ENCODE data around the gene BICC1.

Gene BICC1

GRCh38 chr10:58701405-58702135 lies 188.9 kb downstream of the BICC1 start:
- TF ChIP-seq TAF1 (IDR thresholded peaks at IDR 0.05; ENCODE audit: borderline replicate concordance, insufficient read depth, low read length), result no peak
- no peak for TF ChIP-seq SIN3A (IDR thresholded peaks at IDR 0.05; ENCODE audit: borderline replicate concordance, insufficient read depth, low read length)

GRCh38 chr10:58704226-58704625 lies 191.6 kb downstream of the BICC1 start:
- TF ChIP-seq REST (IDR thresholded peaks at IDR 0.05; ENCODE audit: insufficient read depth in 1 of 2, low read depth in 2 of 2, low read length in 2 of 2) (no peak), TAF1 (IDR thresholded peaks at IDR 0.05; ENCODE audit: borderline replicate concordance, insufficient read depth, low read length) (no peak), POLR2AphosphoS5 (IDR thresholded peaks at IDR 0.05; ENCODE audit: low read depth, low read length) (no peak), SIN3A (IDR thresholded peaks at IDR 0.05; ENCODE audit: borderline replicate concordance, insufficient read depth, low read length) (no peak), FOXP2 (optimal IDR thresholded peaks at IDR 0.05; ENCODE audit: borderline replicate concordance, extremely low read depth, extremely low read length, insufficient read depth) (no peak)

GRCh38 chr10:58704671-58705141 lies 192.0 kb downstream of the BICC1 start:
- no peak for TF ChIP-seq REST (IDR thresholded peaks at IDR 0.05; ENCODE audit: insufficient read depth in 1 of 2, low read depth in 2 of 2, low read length in 2 of 2)
- TF ChIP-seq POLR2AphosphoS5 (IDR thresholded peaks at IDR 0.05; ENCODE audit: low read depth, low read length), result no peak
- no peak for TF ChIP-seq FOXP2 (optimal IDR thresholded peaks at IDR 0.05; ENCODE audit: borderline replicate concordance, extremely low read depth, extremely low read length, insufficient read depth)
- TF ChIP-seq TAF1 (IDR thresholded peaks at IDR 0.05; ENCODE audit: borderline replicate concordance, insufficient read depth, low read length), result no peak
- no peak for TF ChIP-seq SIN3A (IDR thresholded peaks at IDR 0.05; ENCODE audit: borderline replicate concordance, insufficient read depth, low read length)

- TF ChIP-seq POLR2AphosphoS5 (IDR thresholded peaks at IDR 0.05; ENCODE audit: low read depth, low read length), result no peak
- no peak for TF ChIP-seq FOXP2 (optimal IDR thresholded peaks at IDR 0.05; ENCODE audit: borderline replicate concordance, extremely low read depth, extremely low read length, insufficient read depth)
- TF ChIP-seq REST (IDR thresholded peaks at IDR 0.05; ENCODE audit: insufficient read depth in 1 of 2, low read depth in 2 of 2, low read length in 2 of 2), result no peak
- TF ChIP-seq TAF1 (IDR thresholded peaks at IDR 0.05; ENCODE audit: borderline replicate concordance, insufficient read depth, low read length), result no peak
- no peak for TF ChIP-seq SIN3A (IDR thresholded peaks at IDR 0.05; ENCODE audit: borderline replicate concordance, insufficient read depth, low read length)
These were observed 194.2 kb downstream of the BICC1 start for GRCh38 chr10:58706836-58707235.

- no peak for TF ChIP-seq FOXP2 (optimal IDR thresholded peaks at IDR 0.05; ENCODE audit: borderline replicate concordance, extremely low read depth, extremely low read length, insufficient read depth)
- TF ChIP-seq SIN3A (IDR thresholded peaks at IDR 0.05; ENCODE audit: borderline replicate concordance, insufficient read depth, low read length), result no peak
- no peak for TF ChIP-seq POLR2AphosphoS5 (IDR thresholded peaks at IDR 0.05; ENCODE audit: low read depth, low read length)
- no peak for TF ChIP-seq REST (IDR thresholded peaks at IDR 0.05; ENCODE audit: insufficient read depth in 1 of 2, low read depth in 2 of 2, low read length in 2 of 2)
- no peak for TF ChIP-seq TAF1 (IDR thresholded peaks at IDR 0.05; ENCODE audit: borderline replicate concordance, insufficient read depth, low read length)
These were observed 199.5 kb downstream of the BICC1 start for GRCh38 chr10:58712141-58712540.
